Right lung (tissue), 10 donors: Measurements from ENCODE around the gene TMEM86B. TPM values are rescaled to one million over a fixed set of nuclear protein-coding genes. Genes with fewer than 3 reads are reported as not detected.

Experiments used
- DNase-seq, 2 donors: peaks; one replicate each; pipeline ENCODE4 v3.0.0-alpha.2; 2013
- long read RNA-seq, 8 donors: transcript quantifications; one replicate each; lab custom pipeline, GENCODE V29; 2026
- polyA plus RNA-seq, 5 donors: library from polyadenylated mRNA; unstranded; fragments of 120-200 nt; gene quantifications; one replicate each; pipeline versions ENCODE4 v1.2.1 to v1.2.3, GENCODE V29; 2013; ENCODE audit warnings: inconsistent platforms in 1 of 5, low replicate concordance in 1 of 5; ENCODE audit not compliant: insufficient read length in 5 of 5, insufficient read depth in 1 of 5

TMEM86B gene
- 1 to 10 TPM; 2.1 to 5.0 (median 3.4) TPM for polyA plus RNA-seq
- long read RNA-seq, donor 1, partial matches to known transcripts = 0 of 4 reads
- long read RNA-seq, donor 1, other reads (novel, unspliced or antisense) = 0 of 4 reads
- long read RNA-seq, donor 2 = 0 reads
- long read RNA-seq, donor 3, partial matches to known transcripts = 0 of 4 reads
- long read RNA-seq, donor 3, other reads (novel, unspliced or antisense) = 0 of 4 reads
- long read RNA-seq, donor 4 = 0 reads
- long read RNA-seq, donor 5, partial matches to known transcripts = 0 of 2 reads
- long read RNA-seq, donor 5, other reads (novel, unspliced or antisense) = 0 of 2 reads
- long read RNA-seq, donor 6, partial matches to known transcripts = 0 of 1 reads
- long read RNA-seq, donor 6, other reads (novel, unspliced or antisense) = 0 of 1 reads
- long read RNA-seq, donor 7, partial matches to known transcripts = 0 of 3 reads
- long read RNA-seq, donor 7, other reads (novel, unspliced or antisense) = 0 of 3 reads
- long read RNA-seq, donor 8 = 0 reads

GRCh38 chr19:55228403-55229031, at the start of gene TMEM86B:
Gene TMEM86B, minus strand, starts transcription at chr19:55228763. Its CDS starts 22 bp downstream, at chr19:55228741.
- no peak for DNase-seq

GRCh38 chr19:55277494-55277893, 48.9 kb upstream of the TMEM86B start:
- DNase-seq = no peak

GRCh38 chr19:55276720-55277430, 48.3 kb upstream of the TMEM86B start:
- no peak for DNase-seq

- no peak for DNase-seq
These were observed 47.5 kb upstream of the TMEM86B start for GRCh38 chr19:55275851-55276719.

GRCh38 chr19:55273978-55274707, 45.6 kb upstream of the TMEM86B start:
- DNase-seq = no peak

GRCh38 chr19:55272142-55272541, 43.6 kb upstream of the TMEM86B start:
- DNase-seq = no peak

GRCh38 chr19:55270172-55270942, 41.8 kb upstream of the TMEM86B start:
- no peak for DNase-seq

- DNase-seq = no peak
These were observed 40.7 kb upstream of the TMEM86B start for GRCh38 chr19:55269299-55269698.

- DNase-seq = no peak
These were observed 38.3 kb upstream of the TMEM86B start for GRCh38 chr19:55266840-55267239.

GRCh38 chr19:55266404-55266803, 37.8 kb upstream of the TMEM86B start:
- DNase-seq = no peak

GRCh38 chr19:55265723-55266386, 37.3 kb upstream of the TMEM86B start:
- no peak for DNase-seq

GRCh38 chr19:55265173-55265572, 36.6 kb upstream of the TMEM86B start:
- no peak for DNase-seq

- DNase-seq = no peak
These were observed 36.0 kb upstream of the TMEM86B start for GRCh38 chr19:55264531-55264930.

GRCh38 chr19:55262359-55262758, 33.8 kb upstream of the TMEM86B start:
- no peak for DNase-seq

- DNase-seq = no peak
These were observed 33.1 kb upstream of the TMEM86B start for GRCh38 chr19:55261671-55262126.

GRCh38 chr19:55259540-55260210, 31.1 kb upstream of the TMEM86B start:
- DNase-seq = no peak

- DNase-seq = peak; percentile 100
These were observed 30.4 kb upstream of the TMEM86B start, which contains the start of gene PPP6R1 for GRCh38 chr19:55258828-55259539. Gene PPP6R1, minus strand, starts transcription at chr19:55259017. Its CDS starts 11,914 bp downstream, at chr19:55247103.

GRCh38 chr19:55258476-55258827, 29.9 kb upstream of the TMEM86B start:
- no peak for DNase-seq
